IMR-90 (cell line): ENCODE measurements around the gene PSPH. TPM values are rescaled to one million over a fixed set of nuclear protein-coding genes. Genes with fewer than 3 reads are reported as not detected.

Experiments
- ATAC-seq: fragments of 200-7000 bp; cut with Tn5 transposase; 2 replicates; pipeline ENCODE4 v1.9.1; 2020; ENCODE audit warnings: low read depth, mild to moderate bottlenecking, moderate library complexity
- BruUV-seq: library from RNA; stranded (reverse); fragments of 400-500 nt; replicated peaks from 2 replicates; lab custom pipeline; 2021; lab: Mats Ljungman, UMichigan
- CTCF ChIA-PET: fragments of 300-600 bp; formaldehyde crosslinking; extraction: SDS; loops from one replicate; lab custom pipeline; 2021; ENCODE audit warnings: antibody characterized with exemption; lab: Yijun Ruan, JAX
- POLR2A ChIA-PET: fragments of 300-600 bp; sonication (Branson Sonifier 250); formaldehyde crosslinking; loops from one replicate; lab custom pipeline; 2022; ENCODE audit warnings: antibody characterized with exemption; ENCODE audit not compliant: unreplicated experiment; lab: Charles Lee
- DNase-seq: peaks from one replicate; pipeline ENCODE4 v3.0.0; 2013
- H2AFZ ChIP-seq: replicated peaks from 2 replicates; pipeline ENCODE3; 2013; ENCODE audit warnings: low read length, mild to moderate bottlenecking; ENCODE audit not compliant: poor library complexity
- H2AK5ac ChIP-seq: 2 replicates; pipeline ENCODE4 v1.6.1; 2013; ENCODE audit warnings: low read depth, low read length, inconsistent platforms
- H2AK9ac ChIP-seq: replicated peaks from 2 replicates; pipeline ENCODE3; 2013; ENCODE audit warnings: mild to moderate bottlenecking, low read depth, low read length, moderate library complexity; ENCODE audit not compliant: poor library complexity
- H2BK120ac ChIP-seq: 2 replicates; pipeline ENCODE4 v1.6.1; 2013; ENCODE audit warnings: low read depth, low read length, inconsistent platforms
- H2BK15ac ChIP-seq: 3 replicates; pipeline ENCODE4 v1.6.1; 2013; ENCODE audit warnings: low read depth, low read length, inconsistent platforms
- H2BK20ac ChIP-seq: 2 replicates; pipeline ENCODE4 v1.6.1; 2013; ENCODE audit warnings: low read depth, mild to moderate bottlenecking, inconsistent platforms, low read length, moderate library complexity
- H2BK5ac ChIP-seq: 2 replicates; pipeline ENCODE4 v1.6.1; 2013; ENCODE audit warnings: mild to moderate bottlenecking, low read depth, low read length, inconsistent platforms; ENCODE audit not compliant: poor library complexity, severe bottlenecking
- H3K14ac ChIP-seq: replicated peaks from 2 replicates; pipeline ENCODE4 v1.6.1; 2013; ENCODE audit warnings: low read depth, low read length, inconsistent platforms
- H3K18ac ChIP-seq: 2 replicates; pipeline ENCODE4 v1.6.1; 2013; ENCODE audit warnings: low read depth, low read length, control low read depth
- H3K23ac ChIP-seq: 2 replicates; pipeline ENCODE4 v1.6.1; 2013; ENCODE audit warnings: low read depth, low read length, inconsistent platforms
- H3K27ac ChIP-seq: 2 replicates; pipeline ENCODE4 v1.5.1; 2013; ENCODE audit warnings: mild to moderate bottlenecking, control low read depth, low read length; ENCODE audit not compliant: insufficient read depth
- H3K27me3 ChIP-seq: 2 replicates; pipeline ENCODE4 v1.6.1; 2013; ENCODE audit warnings: low read length; ENCODE audit not compliant: control insufficient read depth, insufficient read depth
- H3K36me3 ChIP-seq: 2 replicates; pipeline ENCODE4 v1.6.1; 2013; ENCODE audit warnings: low read length, mixed read lengths; ENCODE audit not compliant: control insufficient read depth, insufficient read depth
- H3K4ac ChIP-seq: 2 replicates; pipeline ENCODE4 v1.6.1; 2013; ENCODE audit warnings: low read depth, low read length, inconsistent platforms
- H3K4me1 ChIP-seq: 2 replicates; pipeline ENCODE4 v1.6.1; 2013; ENCODE audit warnings: low read length, mixed read lengths; ENCODE audit not compliant: control insufficient read depth, insufficient read depth
- H3K4me2 ChIP-seq: 2 replicates; pipeline ENCODE4 v1.6.1; 2013; ENCODE audit warnings: low read depth, mild to moderate bottlenecking, control low read depth, low read length, moderate library complexity
- H3K4me3 ChIP-seq: 2 replicates; pipeline ENCODE4 v1.5.1; 2013; ENCODE audit warnings: low read depth, mild to moderate bottlenecking, control low read depth, low read length, moderate library complexity; ENCODE audit not compliant: insufficient read depth
- H3K56ac ChIP-seq: 2 replicates; pipeline ENCODE4 v1.6.1; 2013; ENCODE audit warnings: low read length, inconsistent platforms; ENCODE audit not compliant: insufficient read depth; ENCODE audit errors: extremely low read depth
- H3K79me1 ChIP-seq, 2 experiments: 2 replicates each; pipeline ENCODE4 v1.6.1; 2013; ENCODE audit warnings: low read length in 2 of 2, inconsistent platforms in 1 of 2, low read depth in 1 of 2
- H3K9ac ChIP-seq: 2 replicates; pipeline ENCODE4 v1.6.1; 2013; ENCODE audit warnings: low read depth, low read length, control low read depth
- H3K9me1 ChIP-seq: 2 replicates; pipeline ENCODE4 v1.6.1; 2013; ENCODE audit warnings: low read length, inconsistent platforms; ENCODE audit not compliant: insufficient read depth
- H3K9me3 ChIP-seq: 2 replicates; pipeline ENCODE4 v1.6.1; 2013; ENCODE audit warnings: low read length; ENCODE audit not compliant: control insufficient read depth, insufficient read depth
- H4K20me1 ChIP-seq: 2 replicates; pipeline ENCODE4 v1.6.1; 2013; ENCODE audit warnings: low read length, inconsistent platforms; ENCODE audit not compliant: insufficient read depth
- H4K5ac ChIP-seq: 2 replicates; pipeline ENCODE4 v1.6.1; 2013; ENCODE audit warnings: mild to moderate bottlenecking, low read depth, low read length, control low read depth
- H4K8ac ChIP-seq, 2 experiments: 2 replicates each; pipeline ENCODE4 v1.6.1; 2013; ENCODE audit warnings: low read depth in 2 of 2, low read length in 2 of 2, control low read depth in 1 of 2, inconsistent platforms in 1 of 2
- H4K91ac ChIP-seq: 2 replicates; pipeline ENCODE4 v1.6.1; 2013; ENCODE audit warnings: low read depth, low read length, inconsistent platforms; ENCODE audit not compliant: insufficient read depth
- BHLHE40 ChIP-seq: fragments of 150-350 bp; IDR thresholded peaks from 2 replicates; pipeline ENCODE4 v1.6.1; 2016; ENCODE audit warnings: mild to moderate bottlenecking, low read depth, low read length
- CEBPB ChIP-seq: IDR thresholded peaks from 2 replicates; pipeline ENCODE4 v1.6.1; 2012; ENCODE audit warnings: low read depth, low read length, improper control_type of control experiment
- CHD1 ChIP-seq: IDR thresholded peaks from 2 replicates; pipeline ENCODE4 v1.6.1; 2012; ENCODE audit warnings: low read depth, low read length, improper control_type of control experiment
- CTCF ChIP-seq: conservative IDR thresholded peaks from 2 replicates; pipeline ENCODE4 v1.5.1; 2012; ENCODE audit warnings: mild to moderate bottlenecking, low read depth, low read length, improper control_type of control experiment
- ELK1 ChIP-seq: fragments of 150-350 bp; IDR thresholded peaks from 2 replicates; pipeline ENCODE4 v1.6.1; 2016; ENCODE audit warnings: low read depth, mild to moderate bottlenecking, low read length, moderate library complexity, borderline replicate concordance
- FOS ChIP-seq: fragments of 150-350 bp; IDR thresholded peaks from 2 replicates; pipeline ENCODE4 v1.6.1; 2016; ENCODE audit warnings: low read depth, low read length
- MAFK ChIP-seq: IDR thresholded peaks from 2 replicates; pipeline ENCODE4 v1.6.1; 2012; ENCODE audit warnings: low read depth, low read length, improper control_type of control experiment
- MAZ ChIP-seq: IDR thresholded peaks from 2 replicates; pipeline ENCODE4 v1.6.1; 2012; ENCODE audit warnings: low read depth, mild to moderate bottlenecking, low read length, improper control_type of control experiment, moderate library complexity, borderline replicate concordance
- MXI1 ChIP-seq: IDR thresholded peaks from 2 replicates; pipeline ENCODE4 v1.6.1; 2012; ENCODE audit warnings: low read depth, mild to moderate bottlenecking, low read length, moderate library complexity, borderline replicate concordance
- NFE2L2 ChIP-seq: fragments of 150-350 bp; IDR thresholded peaks from 2 replicates; pipeline ENCODE4 v1.6.1; 2016; ENCODE audit warnings: low read depth, mild to moderate bottlenecking, low read length
- POLR2A ChIP-seq: IDR thresholded peaks from 2 replicates; pipeline ENCODE4 v1.6.1; 2012; ENCODE audit warnings: mild to moderate bottlenecking, low read depth, low read length
- RAD21 ChIP-seq: IDR thresholded peaks from 2 replicates; pipeline ENCODE4 v1.6.1; 2012; ENCODE audit warnings: low read length, improper control_type of control experiment
- RCOR1 ChIP-seq: IDR thresholded peaks from 2 replicates; pipeline ENCODE4 v1.6.1; 2012; ENCODE audit warnings: mild to moderate bottlenecking, low read length, improper control_type of control experiment; ENCODE audit not compliant: insufficient replicate concordance
- RFX5 ChIP-seq: IDR thresholded peaks from 2 replicates; pipeline ENCODE4 v1.8.0; 2012; ENCODE audit warnings: low read depth, mild to moderate bottlenecking, low read length, moderate library complexity
- SMC3 ChIP-seq: fragments of 150-350 bp; IDR thresholded peaks from 2 replicates; pipeline ENCODE4 v1.6.1; 2016; ENCODE audit warnings: low read depth, mild to moderate bottlenecking, antibody characterized with exemption, low read length, moderate library complexity
- USF2 ChIP-seq: fragments of 150-350 bp; IDR thresholded peaks from 2 replicates; pipeline ENCODE4 v1.6.1; 2017; ENCODE audit warnings: mild to moderate bottlenecking, antibody characterized with exemption, low read length, low read depth
- WGBS, 2 experiments: methylation state at CpG; one replicate each; pipeline versions ENCODE4 v1.1.5 to v1.1.7; 2013; ENCODE audit warnings: missing lambda C conversion rate in 2 of 2; ENCODE audit not compliant: insufficient read length in 1 of 2; ENCODE audit errors: extremely low coverage in 2 of 2; 5-methylcytosine and 5-hydroxymethylcytosine counted together
- dilution Hi-C: fragments of 300-500 bp; cut with HindIII; formaldehyde crosslinking; loops from one replicate; pipeline ENCODE4 v1.14.3; 2018; ENCODE audit warnings: low sequenced_read_pairs; ENCODE audit not compliant: unreplicated experiment
- in situ Hi-C: fragments of 300-500 bp; cut with MboI; formaldehyde crosslinking; loops from 3 replicates; pipeline ENCODE4 v1.14.3; 2019; ENCODE audit warnings: low sequenced_read_pairs, inconsistent platforms, mixed read lengths
- intact Hi-C: fragments of 100-400 bp; cut with micrococcal nuclease; formaldehyde crosslinking; loops from 2 replicates; pipeline ENCODE4 v1.10.0; 2022
- polyA plus RNA-seq, 3 experiments: library from polyadenylated mRNA; depleted of rRNA; stranded (reverse); fragments of >200 nt; gene quantifications; 2 replicates each; pipeline ENCODE4 v1.2.3, GENCODE V29; 2012; ENCODE audit warnings: low replicate concordance in 1 of 3
- total RNA-seq: library from RNA; depleted of rRNA; stranded (reverse); fragments of >200 nt; gene quantifications from 2 replicates; pipeline ENCODE4 v1.2.3, GENCODE V29; 2012

The PSPH gene
- total and polyA plus RNA-seq, 2 of the 4 experiments (the other 2 are of a cell fraction), result 31.8 to 48.4 TPM

- no TSS peak for BruUV-seq
- no peak overlapping the region for H2BK15ac ChIP-seq
- H3K18ac ChIP-seq, result no peak overlapping the region
- no peak overlapping the region for H4K91ac ChIP-seq
- 87% methylated on average over 3 of the region's 4 CpGs; no CpG with 5 or more reads in 1 of the 2 experiments for WGBS, 2 experiments
- H3K4me3 ChIP-seq, result no peak overlapping the region
- no peak overlapping the region for H3K14ac ChIP-seq
- H2AFZ ChIP-seq, result no peak overlapping the region
- no peak overlapping the region for H3K27ac ChIP-seq
- ATAC-seq, result no peak
- H2BK120ac ChIP-seq, result no peak overlapping the region
- H4K20me1 ChIP-seq, result no peaks in the 10 kb centered on the region
- TF ChIP-seq BHLHE40 (no peak), RAD21 (no peak), CEBPB (no peak), ELK1 (no peak), MAZ (no peak), RCOR1 (no peak), MAFK (no peak), NFE2L2 (no peak), POLR2A (no peak), CHD1 (no peak), MXI1 (no peak), USF2 (no peak), FOS (no peak), SMC3 (no peak), RFX5 (no peak), CTCF (no peak)
- peaks cover 6% of the 10 kb centered on the region; the same call in 1 of the 2 replicates for H3K36me3 ChIP-seq
- H3K9me1 ChIP-seq, result no peaks in the 10 kb centered on the region; the same call in 1 of the 2 replicates
- H3K56ac ChIP-seq, result no peak overlapping the region
- H4K8ac ChIP-seq, result no peak overlapping the region
- H3K4me2 ChIP-seq, result no peak overlapping the region
- no peak overlapping the region for H3K9ac ChIP-seq
- H2AK9ac ChIP-seq, result no peak overlapping the region
- no peaks in the 10 kb centered on the region for H3K4me1 ChIP-seq
- H2AK5ac ChIP-seq, result no peak overlapping the region
- no peak overlapping the region for H2BK20ac ChIP-seq
- CTCF ChIA-PET, result interaction anchor here (0.9 kb wide), 1 partner anchor 76 kb away, joined by 8 read pairs; no protein-coding TSS in a partner anchor
- no peak overlapping the region for H2BK5ac ChIP-seq
- H3K27me3 ChIP-seq, result no peaks in the 10 kb centered on the region
- no peak for DNase-seq
- dilution Hi-C loops, result no loop called here
- intact Hi-C loops, result no loop called here
- H3K4ac ChIP-seq, result no peak overlapping the region
- H3K23ac ChIP-seq, result no peak overlapping the region
- POLR2A ChIA-PET, result no interaction called here
- H4K5ac ChIP-seq, result no peak overlapping the region
- in situ Hi-C loops, result loop anchor here (5.0 kb wide), 1 partner anchor 69 kb away; no protein-coding TSS in a partner anchor
- H3K9me3 ChIP-seq, result no peaks in the 10 kb centered on the region
- H3K79me1 ChIP-seq, result no peaks in the 10 kb centered on the region
Observed at GRCh38 chr7:56003749-56004148, 47.5 kb downstream of the PSPH start.
